22Rv1 (cell line): Measurements from ENCODE around the gene FBXL3.

Experiments
- H3K27ac ChIP-seq: fragments of 450-650 bp; 2 replicates; pipeline ENCODE4 v1.5.1; 2017
- CTCF ChIP-seq: fragments of 450-650 bp; IDR thresholded peaks from 2 replicates; pipeline ENCODE4 v1.5.1; 2017; ENCODE audit warnings: mild to moderate bottlenecking
- ZFX ChIP-seq: fragments of 450-650 bp; IDR thresholded peaks from 2 replicates; pipeline ENCODE4 v1.6.1; 2017; ENCODE audit warnings: antibody characterized with exemption, borderline replicate concordance

Gene FBXL3

GRCh38 chr13:77055158-77055557, 28.2 kb upstream of the FBXL3 start:
- H3K27ac ChIP-seq: peak overlapping the region; percentile 43
- TF ChIP-seq CTCF (no peak), ZFX (no peak)

- TF ChIP-seq ZFX (no peak), CTCF (no peak)
- no peak overlapping the region for H3K27ac ChIP-seq
These were observed 26.2 kb upstream of the FBXL3 start for GRCh38 chr13:77053192-77053591.

- TF ChIP-seq CTCF (no peak), ZFX (no peak)
- no peak overlapping the region for H3K27ac ChIP-seq
These were observed 21.7 kb upstream of the FBXL3 start for GRCh38 chr13:77048681-77049080.

GRCh38 chr13:77047649-77048343, 20.8 kb upstream of the FBXL3 start:
- TF ChIP-seq CTCF (no peak), ZFX (no peak)
- H3K27ac ChIP-seq: no peak overlapping the region

- no peak for TF ChIP-seq CTCF
- TF ChIP-seq ZFX: no peak
These were observed 15.7 kb upstream of the FBXL3 start for GRCh38 chr13:77042566-77043177.

GRCh38 chr13:77040835-77041234, 13.9 kb upstream of the FBXL3 start:
- no peak for TF ChIP-seq ZFX
- no peak for TF ChIP-seq CTCF

More at GRCh38 chr13:77042566-77043177, 15.7 kb upstream of the FBXL3 start:
- no peak overlapping the region for H3K27ac ChIP-seq

GRCh38 chr13:77040076-77040475, 13.1 kb upstream of the FBXL3 start:
- TF ChIP-seq CTCF: no peak
- TF ChIP-seq ZFX: no peak
- H3K27ac ChIP-seq: no peak overlapping the region

More at GRCh38 chr13:77040835-77041234, 13.9 kb upstream of the FBXL3 start:
- no peak overlapping the region for H3K27ac ChIP-seq
